ENCODE data around the gene PIGR.

GRCh38 chr1:206916000-206916709, 30.1 kb downstream of the PIGR start:
- TF ChIP-seq CTCF (IDR thresholded peaks at IDR 0.05) (no peak), POLR2A (IDR thresholded peaks at IDR 0.05) (no peak), EP300 (IDR thresholded peaks at IDR 0.05) (no peak), POLR2AphosphoS5 (IDR thresholded peaks at IDR 0.05) (no peak)
